Measurements from ENCODE around the gene SERP2.

GRCh38 chr13:44402899-44403445 is 29.3 kb downstream of the SERP2 start:
- TF ChIP-seq CTCF (IDR thresholded peaks at IDR 0.05): no peak
- no peak for TF ChIP-seq POLR2A (IDR thresholded peaks at IDR 0.05)
- no peak for TF ChIP-seq EP300 (IDR thresholded peaks at IDR 0.05)
